ENCODE measurements around the gene EAF1.
"Not testable (repeated sequence)": the region's sequence is repeated elsewhere in the genome, so short reads cannot be mapped to it uniquely, and the experiment has no call there.

The EAF1 gene

GRCh38 chr3:15409239-15409638 lies 18.2 kb upstream of the EAF1 start:
- Histone ChIP-seq H3F3A (ENCODE audit: low read depth) (no peaks in the 10 kb centered on the region), H3K4me3 (ENCODE audit: low read length, poor library complexity, severe bottlenecking) (no peak overlapping the region), H3K79me2 (ENCODE audit: insufficient read depth, low read length) (no peaks in the 10 kb centered on the region), H3K9me3 (ENCODE audit: insufficient read depth, low read depth, low read length) (no peaks in the 10 kb centered on the region), H3K36me3 (ENCODE audit: insufficient read depth, low read length) (peaks cover 23% of the 10 kb centered on the region), H2AFZ (ENCODE audit: low read length) (no peak overlapping the region), H3K4me2 (ENCODE audit: low read depth, low read length, poor library complexity, severe bottlenecking) (no peak overlapping the region), H3K9me2 (replicated peaks; ENCODE audit: low read depth, low read length) (no peaks in the 10 kb centered on the region), H3K9ac (ENCODE audit: low read depth, low read length, poor library complexity, severe bottlenecking) (no peak overlapping the region), H4K20me1 (ENCODE audit: insufficient read depth, low read length, poor library complexity, severe bottlenecking) (no peaks in the 10 kb centered on the region), H3K27me3 (ENCODE audit: insufficient read depth, low read length, poor library complexity, severe bottlenecking) (no peaks in the 10 kb centered on the region), H3K4me1 (ENCODE audit: insufficient read depth, low read length, poor library complexity, severe bottlenecking) (no peaks in the 10 kb centered on the region)
- TF ChIP-seq EZH2phosphoT487 (IDR thresholded peaks at IDR 0.05; ENCODE audit: borderline replicate concordance) (no peak), CTCF (conservative IDR thresholded peaks at IDR 0.05; ENCODE audit: low read length) (no peak)

- H3K36me3 ChIP-seq (ENCODE audit: insufficient read depth, low read length), result peaks cover 29% of the 10 kb centered on the region
- no peak overlapping the region for H3K9ac ChIP-seq (ENCODE audit: low read depth, low read length, poor library complexity, severe bottlenecking)
- no peak for TF ChIP-seq EZH2phosphoT487 (IDR thresholded peaks at IDR 0.05; ENCODE audit: borderline replicate concordance)
- TF ChIP-seq CTCF (conservative IDR thresholded peaks at IDR 0.05; ENCODE audit: low read length), result no peak
These were observed 17.6 kb upstream of the EAF1 start for GRCh38 chr3:15409774-15410173.

GRCh38 chr3:15410966-15411365 lies 16.4 kb upstream of the EAF1 start:
- not testable (repeated sequence) for H3K4me1 ChIP-seq (ENCODE audit: insufficient read depth, low read length, poor library complexity, severe bottlenecking); H3K4me3 ChIP-seq (ENCODE audit: low read length, poor library complexity, severe bottlenecking); H4K20me1 ChIP-seq (ENCODE audit: insufficient read depth, low read length, poor library complexity, severe bottlenecking); H3F3A ChIP-seq (ENCODE audit: low read depth); H3K79me2 ChIP-seq (ENCODE audit: insufficient read depth, low read length); H3K4me2 ChIP-seq (ENCODE audit: low read depth, low read length, poor library complexity, severe bottlenecking); H3K9me2 ChIP-seq (replicated peaks; ENCODE audit: low read depth, low read length); H3K9ac ChIP-seq (ENCODE audit: low read depth, low read length, poor library complexity, severe bottlenecking); H3K27me3 ChIP-seq (ENCODE audit: insufficient read depth, low read length, poor library complexity, severe bottlenecking); H2AFZ ChIP-seq (ENCODE audit: low read length); H3K9me3 ChIP-seq (ENCODE audit: insufficient read depth, low read depth, low read length)
- peaks cover 41% of the 10 kb centered on the region for H3K36me3 ChIP-seq (ENCODE audit: insufficient read depth, low read length)

More at GRCh38 chr3:15409774-15410173, 17.6 kb upstream of the EAF1 start:
- no peak overlapping the region for H3K4me3 ChIP-seq (ENCODE audit: low read length, poor library complexity, severe bottlenecking)
- H4K20me1 ChIP-seq (ENCODE audit: insufficient read depth, low read length, poor library complexity, severe bottlenecking), result no peaks in the 10 kb centered on the region
- H2AFZ ChIP-seq (ENCODE audit: low read length), result no peak overlapping the region
- no peaks in the 10 kb centered on the region for H3F3A ChIP-seq (ENCODE audit: low read depth)
- H3K4me2 ChIP-seq (ENCODE audit: low read depth, low read length, poor library complexity, severe bottlenecking), result no peak overlapping the region
- no peaks in the 10 kb centered on the region for H3K4me1 ChIP-seq (ENCODE audit: insufficient read depth, low read length, poor library complexity, severe bottlenecking)
- no peaks in the 10 kb centered on the region for H3K79me2 ChIP-seq (ENCODE audit: insufficient read depth, low read length)
- no peaks in the 10 kb centered on the region for H3K27me3 ChIP-seq (ENCODE audit: insufficient read depth, low read length, poor library complexity, severe bottlenecking)
- H3K9me3 ChIP-seq (ENCODE audit: insufficient read depth, low read depth, low read length), result no peaks in the 10 kb centered on the region
- H3K9me2 ChIP-seq (replicated peaks; ENCODE audit: low read depth, low read length), result no peaks in the 10 kb centered on the region

DNA sequence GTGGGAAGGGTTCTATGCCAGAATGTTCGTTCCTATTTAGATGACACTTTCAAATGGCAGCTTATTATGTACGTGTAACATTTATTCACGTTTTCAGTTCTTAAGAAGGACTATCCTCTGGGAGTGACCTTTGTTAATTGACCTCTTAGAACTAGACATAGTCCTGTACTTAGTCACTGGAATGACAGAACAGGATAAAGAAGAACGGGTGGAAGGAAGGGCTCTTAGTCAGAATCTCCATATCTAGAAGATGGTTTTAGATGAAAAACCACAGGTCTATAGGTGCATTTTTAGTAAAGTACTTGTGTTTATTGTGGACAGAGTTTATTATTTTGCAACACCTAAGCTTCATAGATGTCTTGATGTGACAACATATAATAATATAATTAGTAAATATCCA lies 6.5 kb upstream of the EAF1 start:
- no peak overlapping the region for H3K4me2 ChIP-seq (ENCODE audit: low read depth, low read length, poor library complexity, severe bottlenecking)
- H3K36me3 ChIP-seq (ENCODE audit: insufficient read depth, low read length), result peaks cover 15% of the 10 kb centered on the region; the same call in 1 of the 2 replicates

More for the DNA sequence above, 6.5 kb upstream of the EAF1 start:
- Histone ChIP-seq H3K9me2 (replicated peaks; ENCODE audit: low read depth, low read length) (no peaks in the 10 kb centered on the region), H3F3A (ENCODE audit: low read depth) (no peaks in the 10 kb centered on the region), H3K9me3 (ENCODE audit: insufficient read depth, low read depth, low read length) (no peaks in the 10 kb centered on the region), H3K79me2 (ENCODE audit: insufficient read depth, low read length) (peaks cover 12% of the 10 kb centered on the region), H4K20me1 (ENCODE audit: insufficient read depth, low read length, poor library complexity, severe bottlenecking) (no peaks in the 10 kb centered on the region), H2AFZ (ENCODE audit: low read length) (no peak overlapping the region), H3K9ac (ENCODE audit: low read depth, low read length, poor library complexity, severe bottlenecking) (no peak overlapping the region), H3K27me3 (ENCODE audit: insufficient read depth, low read length, poor library complexity, severe bottlenecking) (no peaks in the 10 kb centered on the region), H3K4me1 (ENCODE audit: insufficient read depth, low read length, poor library complexity, severe bottlenecking) (peaks cover 20% of the 10 kb centered on the region), H3K4me3 (ENCODE audit: low read length, poor library complexity, severe bottlenecking) (no peak overlapping the region)
- no peak for TF ChIP-seq CTCF (conservative IDR thresholded peaks at IDR 0.05; ENCODE audit: low read length)
- no peak for TF ChIP-seq EZH2phosphoT487 (IDR thresholded peaks at IDR 0.05; ENCODE audit: borderline replicate concordance)
